Esophagus muscularis mucosa (tissue), 4 donors: ENCODE measurements around the gene DPF1.

Experiments
- CTCF ChIP-seq, 3 experiments: fragments of 200-600 bp in 2 of 3; fragments of 450-650 bp in 1 of 3; sonication (generic) in 2 of 3; IDR thresholded peaks; one replicate each; pipeline ENCODE4 v1.5.1; 2017 to 2019; ENCODE audit warnings: antibody characterized with exemption in 3 of 3, mild to moderate bottlenecking in 2 of 3, moderate library complexity in 1 of 3
- EP300 ChIP-seq: sonication (generic); formaldehyde crosslinking; IDR thresholded peaks from one replicate; pipeline ENCODE4 v1.6.1; 2017; ENCODE audit warnings: antibody characterized with exemption
- POLR2A ChIP-seq: fragments of 450-650 bp; IDR thresholded peaks from one replicate; pipeline ENCODE4 v1.6.1; 2017; ENCODE audit warnings: antibody characterized with exemption, moderate library complexity, mild to moderate bottlenecking, low read depth

DNA sequence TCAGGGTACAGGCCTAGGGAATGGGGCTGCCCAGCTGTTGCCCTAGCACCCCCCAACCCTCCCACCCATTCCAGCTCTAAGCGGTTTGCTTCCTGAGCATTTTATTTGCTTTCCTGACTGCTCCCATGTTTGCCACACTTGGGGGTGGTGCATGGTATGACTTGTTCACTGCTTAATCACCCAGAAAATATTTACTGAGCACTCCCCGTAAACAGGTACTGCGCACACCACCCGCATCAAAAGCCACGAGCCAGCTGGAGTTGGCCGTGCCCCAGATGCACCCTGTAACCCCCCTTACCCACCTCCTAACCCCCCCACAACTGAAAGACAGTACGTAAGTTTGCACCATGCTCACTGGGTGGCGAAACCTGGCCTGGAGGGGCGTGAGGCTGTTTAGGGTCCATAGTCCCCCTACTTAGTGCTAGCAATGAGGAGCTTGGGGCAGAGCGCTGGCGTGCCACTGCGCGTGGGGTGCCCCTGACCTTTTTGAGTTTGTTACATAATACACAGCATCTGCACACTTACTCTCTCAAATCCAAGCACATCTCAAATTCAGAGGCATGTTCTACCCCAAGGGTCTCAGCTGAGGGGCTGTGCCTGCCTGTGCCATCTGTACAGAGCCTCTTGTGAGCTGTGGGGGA, 29.8 kb downstream of the DPF1 start:
- no peak for TF ChIP-seq CTCF (IDR thresholded peaks at IDR 0.05)
- TF ChIP-seq POLR2A = no peak
- no peak for TF ChIP-seq EP300
